PFSK-1 (cell line): ENCODE measurements around the gene RTL5.

Experiments used
- FOXP2 ChIP-seq: optimal IDR thresholded peaks from 2 replicates; pipeline ENCODE3; 2011; ENCODE audit warnings: borderline replicate concordance, control low read depth, inconsistent platforms; ENCODE audit not compliant: insufficient read depth; ENCODE audit errors: extremely low read length, extremely low read depth
- POLR2AphosphoS5 ChIP-seq: IDR thresholded peaks from 2 replicates; pipeline ENCODE4 v1.6.1; 2012; ENCODE audit warnings: low read depth, mild to moderate bottlenecking, control low read depth, low read length, moderate library complexity
- REST ChIP-seq, 2 experiments: IDR thresholded peaks; 2 replicates each; pipeline versions ENCODE4 v1.6.1 to v1.8.0; 2011 to 2012; ENCODE audit warnings: low read depth in 2 of 2, low read length in 2 of 2, control low read depth in 1 of 2, inconsistent platforms in 1 of 2, mild to moderate bottlenecking in 1 of 2, moderate library complexity in 1 of 2; ENCODE audit not compliant: insufficient read depth in 1 of 2
- SIN3A ChIP-seq: IDR thresholded peaks from 2 replicates; pipeline ENCODE4 v1.6.1; 2012; ENCODE audit warnings: mild to moderate bottlenecking, low read length, moderate library complexity, borderline replicate concordance; ENCODE audit not compliant: insufficient read depth
- TAF1 ChIP-seq: IDR thresholded peaks from 2 replicates; pipeline ENCODE4 v1.6.1; 2012; ENCODE audit warnings: low read length, control low read depth, borderline replicate concordance; ENCODE audit not compliant: insufficient read depth

The RTL5 gene

GRCh38 chrX:72143609-72143907 is 11.8 kb upstream of the RTL5 start:
- TF ChIP-seq SIN3A (no peak), FOXP2 (no peak), REST (IDR thresholded peaks at IDR 0.05; ENCODE audit: insufficient read depth in 1 of 2, low read depth in 2 of 2, low read length in 2 of 2) (no peak), TAF1 (no peak), POLR2AphosphoS5 (no peak)

GRCh38 chrX:72142794-72143608 is 11.3 kb upstream of the RTL5 start:
- TF ChIP-seq POLR2AphosphoS5 (no peak), REST (IDR thresholded peaks at IDR 0.05; ENCODE audit: insufficient read depth in 1 of 2, low read depth in 2 of 2, low read length in 2 of 2) (no peak), TAF1 (no peak), FOXP2 (no peak), SIN3A (no peak)

GRCh38 chrX:72142094-72142793 is 10.5 kb upstream of the RTL5 start:
- TF ChIP-seq SIN3A (no peak), TAF1 (no peak), POLR2AphosphoS5 (no peak), REST (IDR thresholded peaks at IDR 0.05; ENCODE audit: insufficient read depth in 1 of 2, low read depth in 2 of 2, low read length in 2 of 2) (no peak), FOXP2 (no peak)

DNA sequence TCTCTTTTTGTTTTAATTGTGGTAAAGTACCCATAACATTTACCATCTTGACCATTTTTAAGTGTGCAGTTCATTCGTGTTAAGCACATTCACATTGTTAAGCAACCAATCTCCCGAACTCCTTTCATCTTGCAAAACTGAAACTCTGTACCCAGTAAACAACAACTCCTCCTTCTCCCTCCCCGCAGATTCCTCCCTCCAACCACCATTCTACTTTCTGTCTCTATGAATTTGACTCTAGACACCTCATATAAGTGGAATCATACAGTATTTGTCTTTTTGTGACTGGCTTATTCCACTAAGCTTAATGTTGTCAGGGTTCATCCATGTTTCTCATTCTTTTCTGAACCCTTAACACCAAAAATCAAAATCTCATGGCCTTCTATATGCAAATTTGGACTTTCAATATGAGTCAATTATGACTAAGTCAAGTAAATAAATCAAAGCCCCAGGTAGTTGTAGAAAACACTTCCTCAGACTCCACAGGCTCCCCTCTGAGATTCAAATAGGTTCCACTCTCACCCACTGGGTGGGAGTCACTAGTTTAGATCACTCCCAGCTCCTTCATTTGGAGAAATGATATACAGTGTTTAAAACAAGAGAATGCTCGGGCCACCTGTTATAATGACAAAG is 9.8 kb upstream of the RTL5 start:
- no peak for TF ChIP-seq FOXP2
- no peak for TF ChIP-seq REST (IDR thresholded peaks at IDR 0.05; ENCODE audit: insufficient read depth in 1 of 2, low read depth in 2 of 2, low read length in 2 of 2)
- TF ChIP-seq TAF1 = no peak
- no peak for TF ChIP-seq POLR2AphosphoS5
- TF ChIP-seq SIN3A = no peak
